Lung (tissue), 13 donors: ENCODE measurements around the gene INTS3. TPM values are rescaled to one million over a fixed set of nuclear protein-coding genes. Genes with fewer than 3 reads are reported as not detected.

Experiments
- ATAC-seq: fragments of 200-7000 bp; cut with Tn5 transposase; one replicate; pipeline ENCODE4 v1.9.1; 2020; ENCODE audit warnings: moderate number of reproducible peaks; ENCODE audit not compliant: insufficient read depth, low FRiP score
- DNase-seq, 3 donors: peaks; one replicate each; pipeline ENCODE4 v3.0.0-alpha.2; 2013 to 2017
- H3K27ac ChIP-seq, 2 donors: one replicate each; pipeline ENCODE4 v1.5.1; 2013; ENCODE audit warnings: mild to moderate bottlenecking in 2 of 2, moderate library complexity in 2 of 2, control low read depth in 1 of 2, inconsistent platforms in 1 of 2, low read depth in 1 of 2, low read length in 1 of 2
- H3K27me3 ChIP-seq, 3 donors: one replicate each; pipeline ENCODE4 v1.5.1; 2013; ENCODE audit warnings: low read length in 2 of 3; ENCODE audit not compliant: control insufficient read depth in 3 of 3, insufficient read depth in 3 of 3
- H3K36me3 ChIP-seq, 4 donors: one replicate each; pipeline ENCODE4 v1.5.1; 2013; ENCODE audit warnings: low read length in 4 of 4, mild to moderate bottlenecking in 1 of 4, moderate library complexity in 1 of 4; ENCODE audit not compliant: control insufficient read depth in 4 of 4, insufficient read depth in 4 of 4
- H3K4me1 ChIP-seq, 5 donors: one replicate each; pipeline ENCODE4 v1.5.1; 2013; ENCODE audit warnings: low read length in 5 of 5, mild to moderate bottlenecking in 2 of 5, moderate library complexity in 1 of 5; ENCODE audit not compliant: control insufficient read depth in 5 of 5, insufficient read depth in 5 of 5
- H3K4me3 ChIP-seq: one replicate; pipeline ENCODE4 v1.5.1; 2013; ENCODE audit warnings: mild to moderate bottlenecking, control low read depth, moderate library complexity
- H3K9ac ChIP-seq, 2 donors: one replicate each; pipeline ENCODE4 v1.5.1; 2013; ENCODE audit warnings: low read length in 2 of 2, control low read depth in 1 of 2; ENCODE audit not compliant: insufficient read depth in 1 of 2
- H3K9me3 ChIP-seq, 4 donors: one replicate each; pipeline ENCODE4 v1.5.1; 2013; ENCODE audit warnings: low read length in 3 of 4, mild to moderate bottlenecking in 1 of 4, moderate library complexity in 1 of 4; ENCODE audit not compliant: control insufficient read depth in 4 of 4, insufficient read depth in 3 of 4
- WGBS, 2 donors: extraction: QIAGEN DNeasy Blood & Tissue Kit; methylation state at CpG; one replicate each; pipeline ENCODE4 v1.1.7; 2013; 5-methylcytosine and 5-hydroxymethylcytosine counted together
- polyA plus RNA-seq, 2 donors: library from polyadenylated mRNA; stranded (reverse); fragments of 200-250 nt; gene quantifications; one replicate each; pipeline ENCODE4 v1.2.1, GENCODE V29; 2013
- small RNA-seq: library from RNA; depleted of rRNA; stranded (forward); fragments of <200 nt; gene quantifications from one replicate; pipeline ENCODE3, GENCODE V24; 2014; ENCODE audit warnings: low replicate concordance
- total RNA-seq, 2 donors: library from RNA; depleted of rRNA in 1 of 2; stranded (reverse); fragments of >200 nt in 1 of 2; gene quantifications; one replicate each; pipeline ENCODE4 v1.2.1, GENCODE V29; 2014 to 2021
- TF ChIP-seq, protein P1 (sequence below): IDR thresholded peaks from 2 replicates; pipeline ENCODE4 v1.5.1; 2012; ENCODE audit warnings: mild to moderate bottlenecking; ENCODE audit errors: control extremely low read depth, extremely low read depth
- donor health status: control.
- donor health status: control.
- donor health status: Bipolar disorder and iron deficiency.
- donor health status: healthy.
- donor health status: DM: yes; HTN: yes; CAD: no.

The INTS3 gene
- total and polyA plus RNA-seq, 4 donors, result 31.3 to 70.4 (median 51.0) TPM

DNA sequence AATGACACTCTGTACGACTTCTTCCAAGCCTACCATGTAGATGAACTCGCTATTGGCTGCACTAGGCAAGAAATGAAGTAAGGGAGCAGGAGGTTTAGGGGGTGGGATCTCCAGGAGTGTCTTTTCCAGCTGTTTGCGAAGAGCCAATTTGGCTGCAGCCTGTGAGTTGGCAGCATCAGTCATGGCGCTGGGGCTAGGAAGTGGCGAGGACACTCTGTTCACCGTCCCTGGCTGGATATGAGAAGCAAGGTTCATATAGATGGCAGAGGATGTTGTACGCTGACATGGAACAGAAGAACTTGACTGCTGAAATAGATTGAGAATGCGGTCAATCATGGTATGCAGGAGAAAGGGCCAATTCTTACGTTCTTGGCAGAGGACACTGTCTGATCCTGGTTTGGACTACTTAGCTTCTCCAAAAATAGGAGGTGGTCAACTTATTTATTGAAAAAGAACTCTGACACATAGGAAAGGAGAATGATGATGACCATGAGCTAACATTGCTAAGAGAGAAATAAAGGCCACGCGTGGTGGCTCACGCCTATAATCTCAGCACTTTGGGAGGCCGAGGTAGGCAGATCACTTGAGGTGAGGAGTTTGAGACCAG is 88.5 kb downstream of the INTS3 start:
- no peak for ATAC-seq
- TF ChIP-seq, protein P1, sequence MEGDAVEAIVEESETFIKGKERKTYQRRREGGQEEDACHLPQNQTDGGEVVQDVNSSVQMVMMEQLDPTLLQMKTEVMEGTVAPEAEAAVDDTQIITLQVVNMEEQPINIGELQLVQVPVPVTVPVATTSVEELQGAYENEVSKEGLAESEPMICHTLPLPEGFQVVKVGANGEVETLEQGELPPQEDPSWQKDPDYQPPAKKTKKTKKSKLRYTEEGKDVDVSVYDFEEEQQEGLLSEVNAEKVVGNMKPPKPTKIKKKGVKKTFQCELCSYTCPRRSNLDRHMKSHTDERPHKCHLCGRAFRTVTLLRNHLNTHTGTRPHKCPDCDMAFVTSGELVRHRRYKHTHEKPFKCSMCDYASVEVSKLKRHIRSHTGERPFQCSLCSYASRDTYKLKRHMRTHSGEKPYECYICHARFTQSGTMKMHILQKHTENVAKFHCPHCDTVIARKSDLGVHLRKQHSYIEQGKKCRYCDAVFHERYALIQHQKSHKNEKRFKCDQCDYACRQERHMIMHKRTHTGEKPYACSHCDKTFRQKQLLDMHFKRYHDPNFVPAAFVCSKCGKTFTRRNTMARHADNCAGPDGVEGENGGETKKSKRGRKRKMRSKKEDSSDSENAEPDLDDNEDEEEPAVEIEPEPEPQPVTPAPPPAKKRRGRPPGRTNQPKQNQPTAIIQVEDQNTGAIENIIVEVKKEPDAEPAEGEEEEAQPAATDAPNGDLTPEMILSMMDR, result no peak
- H3K4me1 ChIP-seq, result no peaks in the 10 kb centered on the region
- H3K9me3 ChIP-seq, result no peaks in the 10 kb centered on the region
- WGBS, 2 donors, result 90 to 92% methylated on average over 13 of the region's 13 CpGs
- no peak for DNase-seq
- H3K9ac ChIP-seq, result no peak overlapping the region
- no peaks in the 10 kb centered on the region for H3K27me3 ChIP-seq
- H3K36me3 ChIP-seq, result peaks cover 25 to 58% (median 31%) of the 10 kb centered on the region in 4 donors
- no peak overlapping the region for H3K27ac ChIP-seq
- no peak overlapping the region for H3K4me3 ChIP-seq

GRCh38 chr1:153818876-153819275 is 91.0 kb downstream of the INTS3 start:
- no peaks in the 10 kb centered on the region for H3K4me1 ChIP-seq
- peaks cover 17 to 36% (median 20%) of the 10 kb centered on the region in 4 donors for H3K36me3 ChIP-seq
- DNase-seq, result no peak
- TF ChIP-seq, protein P1, result no peak
- ATAC-seq, result no peak
- H3K9ac ChIP-seq, result no peak overlapping the region
- no peaks in the 10 kb centered on the region for H3K9me3 ChIP-seq
- H3K27ac ChIP-seq, result no peak overlapping the region
- WGBS, 2 donors, result 84% methylated on average over 2 of the region's 2 CpGs
- no peaks in the 10 kb centered on the region for H3K27me3 ChIP-seq
- no peak overlapping the region for H3K4me3 ChIP-seq

Small RNA genes lying within 50 kb of the gene (small RNA-seq; reads per million reads assigned to genes)
- gene MIR8083 (not detected), gene RF00019 (not detected), gene RN7SL372P (not detected)

Other genes with a start within 250 kb of the INTS3 start
- 1,000 to 10,000 TPM in 1 of 2 donors, 100 to 1,000 TPM in 1; 165 to 1,591 TPM for gene S100A6, start 192.1 kb upstream of the INTS3 start, total RNA-seq
- gene S100A6, start 192.1 kb upstream of the INTS3 start, polyA plus RNA-seq, result over 10,000 TPM in 1 of 2 donors, 1,000 to 10,000 TPM in 1; 2,413 to 10,136 TPM
- under 1 TPM in 1 of 2 donors, not detected in 1; 0.31 TPM for gene S100A5, start 187.1 kb upstream of the INTS3 start, total RNA-seq
- gene S100A5, start 187.1 kb upstream of the INTS3 start, polyA plus RNA-seq, result under 1 TPM; 0.31 to 0.32 TPM
- gene S100A4, start 182.2 kb upstream of the INTS3 start, total RNA-seq, result 100 to 1,000 TPM in 1 of 2 donors, 10 to 100 TPM in 1; 44.0 to 665 TPM
- gene S100A4, start 182.2 kb upstream of the INTS3 start, polyA plus RNA-seq, result 1,000 to 10,000 TPM in 1 of 2 donors, 100 to 1,000 TPM in 1; 860 to 2,351 TPM
- 1 to 10 TPM; 3.0 to 5.4 TPM for gene S100A3, start 178.8 kb upstream of the INTS3 start, total RNA-seq
- 1 to 10 TPM; 6.5 to 8.0 TPM for gene S100A3, start 178.8 kb upstream of the INTS3 start, polyA plus RNA-seq
- gene S100A2, start 162.2 kb upstream of the INTS3 start, total RNA-seq, result 10 to 100 TPM in 1 of 2 donors, 1 to 10 TPM in 1; 1.1 to 41.2 TPM
- gene S100A2, start 162.2 kb upstream of the INTS3 start, polyA plus RNA-seq, result 100 to 1,000 TPM in 1 of 2 donors, 10 to 100 TPM in 1; 68.4 to 261 TPM
- gene S100A16, start 114.9 kb upstream of the INTS3 start, total RNA-seq, result 100 to 1,000 TPM in 1 of 2 donors, 10 to 100 TPM in 1; 70.6 to 119 TPM
- 100 to 1,000 TPM; 162 to 182 TPM for gene S100A16, start 114.9 kb upstream of the INTS3 start, polyA plus RNA-seq
- gene S100A14, start 111.7 kb upstream of the INTS3 start, total RNA-seq, result 100 to 1,000 TPM in 1 of 2 donors, 10 to 100 TPM in 1; 78.5 to 150 TPM
- gene S100A14, start 111.7 kb upstream of the INTS3 start, polyA plus RNA-seq, result 100 to 1,000 TPM; 157 to 326 TPM
- 10 to 100 TPM; 36.2 to 92.1 TPM for gene S100A13, start 100.5 kb upstream of the INTS3 start, total RNA-seq
- gene S100A13, start 100.5 kb upstream of the INTS3 start, polyA plus RNA-seq, result 100 to 1,000 TPM in 1 of 2 donors, 10 to 100 TPM in 1; 80.9 to 168 TPM
- 1 to 10 TPM in 1 of 2 donors, not detected in 1; 1.8 TPM for gene S100A1, start 99.6 kb upstream of the INTS3 start, total RNA-seq
- under 1 TPM; 0.31 to 0.91 TPM for gene S100A1, start 99.6 kb upstream of the INTS3 start, polyA plus RNA-seq
- 10 to 100 TPM; 60.5 to 76.6 TPM for gene CHTOP, start 94.0 kb upstream of the INTS3 start, total RNA-seq
- 10 to 100 TPM; 51.2 to 56.3 TPM for gene CHTOP, start 94.0 kb upstream of the INTS3 start, polyA plus RNA-seq
- gene SNAPIN, start 69.3 kb upstream of the INTS3 start, total RNA-seq, result 10 to 100 TPM; 29.7 to 37.4 TPM
- 10 to 100 TPM; 26.3 to 38.1 TPM for gene SNAPIN, start 69.3 kb upstream of the INTS3 start, polyA plus RNA-seq
- 100 to 1,000 TPM; 101 to 121 TPM for gene ILF2, start 57.1 kb upstream of the INTS3 start, total RNA-seq
- gene ILF2, start 57.1 kb upstream of the INTS3 start, polyA plus RNA-seq, result 100 to 1,000 TPM in 1 of 2 donors, 10 to 100 TPM in 1; 46.7 to 133 TPM
- gene NPR1, start 49.4 kb upstream of the INTS3 start, total RNA-seq, result 10 to 100 TPM; 16.7 to 98.9 TPM
- gene NPR1, start 49.4 kb upstream of the INTS3 start, polyA plus RNA-seq, result 10 to 100 TPM; 35.9 to 57.7 TPM
- 100 to 1,000 TPM in 1 of 2 donors, 10 to 100 TPM in 1; 15.8 to 162 TPM for gene SLC27A3, start 47.4 kb downstream of the INTS3 start, total RNA-seq
- 100 to 1,000 TPM in 1 of 2 donors, 10 to 100 TPM in 1; 53.9 to 223 TPM for gene SLC27A3, start 47.4 kb downstream of the INTS3 start, polyA plus RNA-seq
- 10 to 100 TPM; 20.8 to 41.7 TPM for gene GATAD2B, start 194.9 kb downstream of the INTS3 start, total RNA-seq
- gene GATAD2B, start 194.9 kb downstream of the INTS3 start, polyA plus RNA-seq, result 1 to 10 TPM; 4.6 to 6.0 TPM
- gene DENND4B, start 218.7 kb downstream of the INTS3 start, total RNA-seq, result 10 to 100 TPM; 40.5 to 84.7 TPM
- gene DENND4B, start 218.7 kb downstream of the INTS3 start, polyA plus RNA-seq, result 10 to 100 TPM; 57.2 to 61.6 TPM
- 10 to 100 TPM; 17.7 to 48.7 TPM for gene CRTC2, start 230.6 kb downstream of the INTS3 start, total RNA-seq
- 10 to 100 TPM; 41.9 to 43.2 TPM for gene CRTC2, start 230.6 kb downstream of the INTS3 start, polyA plus RNA-seq
- gene SLC39A1, start 235.5 kb downstream of the INTS3 start, total RNA-seq, result 100 to 1,000 TPM in 1 of 2 donors, 10 to 100 TPM in 1; 73.4 to 141 TPM
- 100 to 1,000 TPM; 103 to 247 TPM for gene SLC39A1, start 235.5 kb downstream of the INTS3 start, polyA plus RNA-seq
- gene CREB3L4, start 239.9 kb downstream of the INTS3 start, total RNA-seq, result 10 to 100 TPM; 13.6 to 21.8 TPM
- 10 to 100 TPM in 1 of 2 donors, 1 to 10 TPM in 1; 9.5 to 13.7 TPM for gene CREB3L4, start 239.9 kb downstream of the INTS3 start, polyA plus RNA-seq
- 100 to 1,000 TPM; 105 to 146 TPM for gene JTB, start 249.6 kb downstream of the INTS3 start, total RNA-seq
- 100 to 1,000 TPM; 206 to 230 TPM for gene JTB, start 249.6 kb downstream of the INTS3 start, polyA plus RNA-seq